Activated CD4-positive, alpha-beta T cell treated with anti-CD3 and anti-CD28 coated beads for 48 hours (primary cell): ENCODE results near the gene MAP4K4.

Experiments
- DNase-seq: peaks from one replicate; pipeline ENCODE4 v3.0.0-alpha.2; 2020

MAP4K4 gene

GRCh38 chr2:101697124-101698013, at the start of gene MAP4K4:
Gene MAP4K4 (plus strand): TSS chr2:101697707. CDS start chr2:101698081, 374 bp downstream.
- peak; percentile 73 for DNase-seq

- DNase-seq, result no peak
Observed at GRCh38 chr2:101653469-101653868, 44.0 kb upstream of the MAP4K4 start.

GRCh38 chr2:101655702-101656422, 41.6 kb upstream of the MAP4K4 start:
- no peak for DNase-seq

- DNase-seq, result no peak
Observed at GRCh38 chr2:101657787-101658186, 39.7 kb upstream of the MAP4K4 start.

GRCh38 chr2:101658387-101658786, 39.1 kb upstream of the MAP4K4 start:
- DNase-seq, result no peak

- DNase-seq, result no peak
Observed at GRCh38 chr2:101665312-101665711, 32.2 kb upstream of the MAP4K4 start.

GRCh38 chr2:101667823-101668222, 29.7 kb upstream of the MAP4K4 start:
- no peak for DNase-seq

GRCh38 chr2:101672047-101672446, 25.5 kb upstream of the MAP4K4 start:
- DNase-seq, result no peak

GRCh38 chr2:101673920-101674319, 23.6 kb upstream of the MAP4K4 start:
- no peak for DNase-seq

GRCh38 chr2:101675512-101675911, 22.0 kb upstream of the MAP4K4 start:
- DNase-seq, result no peak

GRCh38 chr2:101676674-101677073, 20.8 kb upstream of the MAP4K4 start:
- DNase-seq, result no peak

GRCh38 chr2:101677658-101678057, 19.8 kb upstream of the MAP4K4 start:
- no peak for DNase-seq

GRCh38 chr2:101678379-101678778, 19.1 kb upstream of the MAP4K4 start:
- DNase-seq, result no peak

- no peak for DNase-seq
Observed at GRCh38 chr2:101679037-101679726, 18.3 kb upstream of the MAP4K4 start.

GRCh38 chr2:101679801-101680487, 17.6 kb upstream of the MAP4K4 start:
- no peak for DNase-seq

GRCh38 chr2:101682311-101682710, 15.2 kb upstream of the MAP4K4 start:
- no peak for DNase-seq

GRCh38 chr2:101684313-101684712, 13.2 kb upstream of the MAP4K4 start:
- DNase-seq, result no peak

- DNase-seq, result no peak
Observed at GRCh38 chr2:101688261-101688660, 9.2 kb upstream of the MAP4K4 start.

- DNase-seq, result no peak
Observed at GRCh38 chr2:101689114-101689825, 8.2 kb upstream of the MAP4K4 start.

- no peak for DNase-seq
Observed at GRCh38 chr2:101690547-101691152, 6.9 kb upstream of the MAP4K4 start.

- no peak for DNase-seq
Observed at GRCh38 chr2:101692041-101692440, 5.5 kb upstream of the MAP4K4 start.

- DNase-seq, result no peak
Observed at GRCh38 chr2:101692766-101693165, 4.7 kb upstream of the MAP4K4 start.
